Thymus (tissue), 11 donors: ENCODE measurements around the gene DMRT1. TPM values are rescaled to one million over a fixed set of nuclear protein-coding genes. Genes with fewer than 3 reads are reported as not detected.

ENCODE experiments used
- DNase-seq, 9 donors: peaks; one replicate each; pipeline ENCODE4 v3.0.0-alpha.2; 2013; ENCODE audit warnings: low spot score in 9 of 9, low read depth in 6 of 9, missing footprints in 1 of 9
- H3K27ac ChIP-seq, 2 donors: one replicate each; pipeline ENCODE4 v1.5.1; 2013; ENCODE audit warnings: control low read depth in 1 of 2, low read depth in 1 of 2, low read length in 1 of 2, mild to moderate bottlenecking in 1 of 2, moderate library complexity in 1 of 2
- H3K27me3 ChIP-seq, 2 donors: one replicate each; pipeline ENCODE4 v1.5.1; 2013; ENCODE audit warnings: low read length in 1 of 2; ENCODE audit not compliant: control insufficient read depth in 2 of 2, insufficient read depth in 1 of 2
- H3K36me3 ChIP-seq, 2 donors: one replicate each; pipeline ENCODE4 v1.5.1; 2013; ENCODE audit warnings: low read length in 1 of 2, mild to moderate bottlenecking in 1 of 2, moderate library complexity in 1 of 2; ENCODE audit not compliant: control insufficient read depth in 2 of 2, insufficient read depth in 2 of 2
- H3K4me1 ChIP-seq, 2 donors: one replicate each; pipeline ENCODE4 v1.5.1; 2013; ENCODE audit warnings: low read length in 2 of 2; ENCODE audit not compliant: control insufficient read depth in 2 of 2, insufficient read depth in 2 of 2
- H3K4me3 ChIP-seq, 2 donors: one replicate each; pipeline ENCODE4 v1.5.1; 2013; ENCODE audit warnings: low read length in 2 of 2, control low read depth in 1 of 2, mild to moderate bottlenecking in 1 of 2
- H3K9me3 ChIP-seq, 2 donors: one replicate each; pipeline ENCODE4 v1.5.1; 2013; ENCODE audit warnings: low read length in 1 of 2, mild to moderate bottlenecking in 1 of 2; ENCODE audit not compliant: control insufficient read depth in 2 of 2, insufficient read depth in 1 of 2
- WGBS: extraction: QIAGEN DNeasy Blood & Tissue Kit; methylation state at CpG from one replicate; pipeline ENCODE4 v1.1.7; 2013; 5-methylcytosine and 5-hydroxymethylcytosine counted together
- polyA plus RNA-seq: library from polyadenylated mRNA; stranded (reverse); fragments of 200-250 nt; gene quantifications from one replicate; pipeline ENCODE4 v1.2.3, GENCODE V29; 2013
- total RNA-seq: library from RNA; stranded (reverse); fragments of 120-200 nt; gene quantifications from one replicate; pipeline ENCODE4 v1.2.4, GENCODE V29; 2013
- donor health status: healthy.

Gene DMRT1
- total and polyA plus RNA-seq, 2 donors, result 0.05 to 0.37 TPM

GRCh38 chr9:952546-952945, 111.0 kb downstream of the DMRT1 start:
- H3K4me1 ChIP-seq, result no peaks in the 10 kb centered on the region
- H3K4me3 ChIP-seq, result no peak overlapping the region
- 89% methylated on average over 4 of the region's 4 CpGs for whole genome bisulfite sequencing
- no peaks in the 10 kb centered on the region for H3K36me3 ChIP-seq
- no peaks in the 10 kb centered on the region for H3K9me3 ChIP-seq
- DNase-seq, result no peak
- no peak overlapping the region for H3K27ac ChIP-seq
- H3K27me3 ChIP-seq, result peaks cover 0 to 2% of the 10 kb centered on the region in 2 donors

- Histone ChIP-seq H3K4me1 (no peaks in the 10 kb centered on the region), H3K27me3 (peaks cover 4 to 6% of the 10 kb centered on the region in 2 donors), H3K4me3 (no peak overlapping the region), H3K9me3 (no peaks in the 10 kb centered on the region), H3K36me3 (no peaks in the 10 kb centered on the region), H3K27ac (no peak overlapping the region)
- no peak for DNase-seq
- 94% methylated on average over 4 of the region's 4 CpGs for WGBS
Measured at GRCh38 chr9:959105-959504, 117.6 kb downstream of the DMRT1 start.

DNA sequence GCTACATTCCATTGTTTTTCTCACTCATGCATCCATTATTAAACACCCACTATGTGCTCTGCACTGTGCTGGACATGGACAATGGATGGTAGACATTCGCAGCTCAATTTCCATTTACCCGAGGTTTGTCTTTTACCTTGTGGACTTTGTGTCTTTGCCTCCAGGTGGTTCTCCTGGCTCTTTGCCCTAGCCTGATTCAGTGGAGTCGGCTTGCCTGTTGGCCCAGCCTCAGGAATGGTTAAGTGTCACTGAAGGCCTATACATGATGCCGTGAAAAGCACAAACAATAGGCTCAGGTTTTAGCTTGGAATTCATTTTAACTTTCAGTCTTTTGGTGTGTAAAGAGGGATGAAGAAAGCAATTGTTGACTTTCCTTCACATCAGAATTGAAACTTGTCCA, 118.4 kb downstream of the DMRT1 start:
- Histone ChIP-seq H3K27me3 (peaks cover 11 to 12% of the 10 kb centered on the region in 2 donors), H3K4me3 (no peak overlapping the region), H3K4me1 (no peaks in the 10 kb centered on the region), H3K9me3 (no peaks in the 10 kb centered on the region), H3K36me3 (no peaks in the 10 kb centered on the region), H3K27ac (no peak overlapping the region)
- DNase-seq, result peak in 1 of 9 donors; percentile 25
- 85% methylated on average over 4 of the region's 4 CpGs for WGBS

DNA sequence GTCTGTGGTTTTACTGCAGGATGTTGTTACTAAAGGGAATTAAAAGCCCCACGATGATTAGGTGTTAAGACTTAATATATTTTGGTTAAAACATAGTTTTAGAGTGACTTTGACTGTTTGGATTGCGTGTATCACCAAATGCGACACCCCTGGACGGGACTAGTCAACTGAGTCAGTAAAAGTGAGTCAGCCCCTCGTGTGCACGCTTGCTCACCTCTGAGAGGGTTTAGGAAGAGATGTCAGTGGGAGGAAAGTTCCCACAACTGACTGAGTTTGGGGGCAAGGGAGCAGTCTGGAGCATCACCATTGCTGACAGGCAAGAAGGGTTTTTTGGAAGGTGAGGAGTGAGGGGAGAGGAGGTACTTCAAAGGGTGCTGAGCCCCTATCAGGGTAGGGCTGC, 120.5 kb downstream of the DMRT1 start:
- H3K4me3 ChIP-seq, result no peak overlapping the region
- no peak for DNase-seq
- H3K4me1 ChIP-seq, result no peaks in the 10 kb centered on the region
- WGBS, result 73% methylated on average over 6 of the region's 6 CpGs
- peaks cover 23 to 29% of the 10 kb centered on the region in 2 donors for H3K27me3 ChIP-seq
- H3K9me3 ChIP-seq, result no peaks in the 10 kb centered on the region
- no peak overlapping the region for H3K27ac ChIP-seq
- H3K36me3 ChIP-seq, result no peaks in the 10 kb centered on the region

DNA sequence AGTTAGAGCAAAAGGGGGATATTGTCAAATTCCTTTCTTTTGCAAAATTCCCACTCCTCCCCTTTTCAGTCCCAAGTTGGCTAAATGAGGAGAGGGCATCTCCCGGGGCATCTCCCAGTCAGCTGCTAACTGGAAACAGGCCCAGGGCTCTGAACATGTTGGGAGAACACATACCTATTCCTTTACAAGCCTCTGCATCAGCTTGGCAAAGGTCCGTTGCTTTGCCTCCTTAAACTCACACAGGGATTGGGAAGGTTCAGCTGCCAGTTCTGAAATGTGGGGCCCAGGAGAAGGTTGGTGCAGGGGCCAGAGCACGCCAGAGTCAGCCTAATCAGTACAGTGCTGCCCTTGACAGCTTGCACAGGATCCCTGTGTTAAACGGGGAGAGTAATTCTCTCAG, 124.0 kb downstream of the DMRT1 start:
- Histone ChIP-seq H3K27ac (no peak overlapping the region), H3K27me3 (peaks cover 42 to 64% of the 10 kb centered on the region in 2 donors), H3K36me3 (no peaks in the 10 kb centered on the region), H3K9me3 (peaks cover 1 to 2% of the 10 kb centered on the region in 2 donors), H3K4me1 (no peaks in the 10 kb centered on the region), H3K4me3 (no peak overlapping the region)
- 32% methylated on average over 4 of the region's 4 CpGs for WGBS
- no peak for DNase-seq

DNA sequence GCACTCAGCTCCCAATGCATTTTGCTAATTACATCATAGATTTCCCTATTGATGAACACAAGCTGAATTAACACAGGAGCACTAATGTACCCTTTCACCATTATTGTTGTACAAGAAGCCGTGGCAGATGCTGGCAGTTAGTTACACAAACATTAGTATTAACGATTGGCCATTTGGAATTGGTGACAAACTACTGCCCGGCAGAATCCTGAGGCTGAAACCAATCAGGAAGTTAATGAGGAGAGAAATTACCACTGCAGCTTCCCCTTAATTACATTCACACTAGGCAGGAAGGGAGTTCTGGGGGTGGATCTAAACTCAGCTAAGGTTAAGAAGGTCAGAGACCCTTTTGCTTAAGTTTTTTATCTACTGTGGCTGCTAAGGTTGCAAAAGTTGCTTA, 125.4 kb downstream of the DMRT1 start:
- H3K4me3 ChIP-seq, result no peak overlapping the region
- H3K27ac ChIP-seq, result no peak overlapping the region
- H3K27me3 ChIP-seq, result peaks cover 56 to 78% of the 10 kb centered on the region in 2 donors

GRCh38 chr9:967436-967835, 125.9 kb downstream of the DMRT1 start:
- Histone ChIP-seq H3K27ac (no peak overlapping the region), H3K27me3 (peaks cover 62 to 82% of the 10 kb centered on the region in 2 donors), H3K36me3 (no peaks in the 10 kb centered on the region), H3K9me3 (peaks cover 7 to 19% of the 10 kb centered on the region in 2 donors), H3K4me1 (peaks cover 3 to 6% of the 10 kb centered on the region in 2 donors), H3K4me3 (no peak overlapping the region)
- no peak for DNase-seq
- 9% methylated on average over 6 of the region's 6 CpGs for WGBS

More for the DNA sequence above, 125.4 kb downstream of the DMRT1 start:
- no peak for DNase-seq
- Histone ChIP-seq H3K4me1 (peaks cover under 1 to 3% of the 10 kb centered on the region in 2 donors), H3K9me3 (peaks cover 5 to 15% of the 10 kb centered on the region in 2 donors), H3K36me3 (no peaks in the 10 kb centered on the region)
- WGBS, result 6% methylated on average over 3 of the region's 3 CpGs

DNA sequence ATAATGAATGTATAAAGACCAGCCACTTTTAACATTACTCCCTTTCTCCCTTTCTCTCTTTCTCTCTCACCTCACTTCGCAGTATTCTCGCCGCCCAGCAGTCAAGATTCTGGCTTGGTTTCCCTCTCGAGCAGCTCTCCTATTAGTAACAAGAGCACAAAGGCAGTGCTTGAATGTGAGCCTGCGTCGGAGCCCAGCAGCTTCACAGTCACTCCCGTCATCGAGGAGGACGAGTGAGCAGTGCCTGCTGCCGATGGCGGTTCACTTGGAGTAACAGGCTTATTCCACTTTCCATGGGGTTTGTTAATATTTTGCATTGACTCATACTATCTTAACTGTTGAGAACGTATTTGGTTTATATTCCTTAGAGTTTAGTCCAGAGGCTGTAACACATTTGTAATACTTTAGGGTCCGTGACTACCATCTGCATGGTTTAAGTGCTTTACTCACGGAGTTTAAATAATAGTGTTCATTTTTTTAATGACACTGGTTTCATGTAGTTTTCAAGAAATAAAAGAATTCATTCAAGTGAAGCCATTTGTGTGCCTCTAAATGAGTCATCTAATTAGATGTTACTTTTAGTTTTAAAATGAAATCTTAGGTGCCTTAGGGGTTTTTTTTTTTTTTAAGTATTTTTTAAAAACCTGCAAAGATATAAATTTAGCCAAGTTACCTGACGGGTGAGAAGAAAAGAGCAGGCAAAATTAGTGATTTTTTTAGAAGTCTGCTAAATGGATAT, 126.6 kb downstream of the DMRT1 start:
- H3K4me1 ChIP-seq, result peaks cover 3 to 7% of the 10 kb centered on the region in 2 donors
- no peaks in the 10 kb centered on the region for H3K36me3 ChIP-seq
- 15% methylated on average over 14 of the region's 15 CpGs for WGBS
- peaks cover 67 to 84% of the 10 kb centered on the region in 2 donors for H3K27me3 ChIP-seq
- no peak overlapping the region for H3K4me3 ChIP-seq
- DNase-seq, result no peak
- H3K27ac ChIP-seq, result no peak overlapping the region
- peaks cover 7 to 21% of the 10 kb centered on the region in 2 donors for H3K9me3 ChIP-seq

DNA sequence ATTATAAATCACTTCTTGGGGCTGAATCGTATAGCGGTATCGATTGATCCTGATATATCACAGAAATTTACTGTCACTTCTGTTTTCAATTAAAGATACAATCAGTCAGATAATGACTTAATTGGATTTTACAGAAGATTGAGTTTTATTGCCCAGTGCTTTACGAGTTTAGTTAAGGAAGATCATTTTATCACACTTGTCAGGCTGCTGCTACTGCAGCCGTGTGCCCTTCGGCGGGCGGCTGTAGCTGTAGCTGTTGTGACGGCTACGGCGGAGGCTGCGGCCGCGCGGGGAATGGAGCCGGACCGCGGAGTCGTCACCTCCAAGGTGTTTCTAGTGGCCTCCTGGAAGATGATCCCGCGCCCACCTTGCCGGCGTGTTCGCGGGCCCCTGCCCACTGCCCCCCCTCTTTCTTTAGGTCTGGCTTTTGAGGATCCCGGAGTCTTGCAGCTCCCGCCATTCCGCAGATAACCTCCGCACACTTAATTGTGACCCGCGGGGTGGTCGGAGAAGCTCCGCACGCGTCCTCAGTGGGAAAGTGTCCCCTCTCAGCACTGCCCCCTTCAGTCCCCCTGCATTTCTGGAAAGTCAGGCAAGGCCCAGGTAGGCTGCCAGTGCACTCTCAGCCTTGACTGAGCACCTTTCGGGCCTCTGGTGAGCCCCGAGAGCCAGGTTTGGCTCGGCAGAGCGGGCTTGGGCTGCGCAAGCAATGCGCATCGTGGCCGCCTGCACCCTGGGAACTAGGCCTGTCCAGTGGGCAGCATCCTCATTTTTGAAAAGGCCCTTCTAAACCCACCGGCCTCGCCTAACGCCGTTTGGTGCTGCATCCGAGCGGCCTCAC, 128.0 kb downstream of the DMRT1 start:
- no peak for DNase-seq
- Histone ChIP-seq H3K27ac (no peak overlapping the region), H3K36me3 (no peaks in the 10 kb centered on the region), H3K9me3 (peaks cover 7 to 21% of the 10 kb centered on the region in 2 donors), H3K4me1 (peaks cover 3 to 7% of the 10 kb centered on the region in 2 donors), H3K27me3 (peaks cover 73 to 96% of the 10 kb centered on the region in 2 donors), H3K4me3 (no peak overlapping the region)
- 11% methylated on average over 49 of the region's 49 CpGs for WGBS
